Measurements from ENCODE around the gene SEMA3C.

The SEMA3C gene

GRCh38 chr7:80774843-80775242 lies 144.0 kb downstream of the SEMA3C start:
- no peak for DNase-seq

DNA sequence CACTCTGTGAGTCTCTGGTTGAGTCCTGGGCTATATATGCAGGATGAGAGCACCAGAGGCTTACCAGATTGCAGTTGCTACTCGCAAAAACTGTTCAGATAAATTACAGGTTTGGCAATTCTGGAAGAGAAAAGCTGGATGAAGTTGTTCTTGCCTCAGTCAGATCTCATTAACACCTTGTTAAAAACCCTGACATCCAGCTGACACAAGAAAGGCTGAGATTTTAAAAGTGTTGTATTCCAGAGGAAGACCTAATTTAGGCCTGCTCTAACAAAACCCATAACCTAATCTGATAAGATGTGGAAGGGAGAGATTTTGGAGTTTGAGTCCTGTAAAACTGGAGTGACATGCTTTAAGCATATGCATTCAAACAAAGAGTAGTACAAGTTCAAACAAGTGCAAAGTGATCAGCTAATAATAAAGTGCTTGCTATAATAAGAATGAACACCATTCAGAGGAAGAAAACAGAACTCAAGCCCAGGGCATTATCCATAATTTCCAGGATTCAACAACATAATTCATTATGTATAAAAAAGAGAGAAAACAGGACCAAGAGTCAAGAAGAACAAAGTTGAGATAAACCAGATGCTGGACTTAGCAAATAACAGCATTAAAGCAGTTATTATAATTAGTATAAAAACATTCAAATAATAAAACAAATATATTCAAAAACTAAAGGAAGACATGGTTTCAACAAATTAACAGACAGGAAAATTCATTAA lies 144.9 kb downstream of the SEMA3C start:
- no peak for DNase-seq

DNA sequence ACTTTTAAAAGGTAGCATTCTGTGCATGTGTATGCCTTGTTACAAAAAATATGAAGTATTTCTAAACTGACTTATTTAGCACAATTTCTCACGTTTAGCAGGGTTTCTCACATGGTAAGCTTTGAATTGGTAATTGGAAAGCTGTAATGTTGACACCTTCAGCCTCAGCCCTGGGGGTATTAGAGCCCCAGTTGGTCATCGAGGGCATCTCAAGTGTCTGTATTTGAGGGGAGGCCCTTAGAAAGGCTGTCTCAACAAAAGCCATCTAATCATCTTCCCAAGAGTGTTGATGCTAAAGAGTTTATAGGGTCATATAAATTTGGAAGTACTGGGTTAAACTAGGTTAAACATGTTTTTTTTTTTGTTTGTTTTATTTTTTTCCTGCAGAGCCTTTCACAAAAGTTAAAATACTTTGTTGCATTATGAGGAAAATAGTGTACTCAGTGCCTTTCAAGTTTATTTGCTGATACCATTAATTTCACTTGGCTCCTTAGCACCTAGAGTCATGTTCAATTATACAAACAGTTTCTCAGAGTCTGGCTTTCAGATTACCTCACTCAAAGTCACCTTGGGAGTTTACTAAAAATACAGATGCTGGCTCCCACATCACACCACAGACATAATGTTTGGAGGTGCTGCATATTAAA lies 146.4 kb downstream of the SEMA3C start:
- DNase-seq: no peak

- DNase-seq: no peak
Observed at GRCh38 chr7:80771523-80771922, 147.3 kb downstream of the SEMA3C start.

GRCh38 chr7:80770675-80771081 lies 148.2 kb downstream of the SEMA3C start:
- DNase-seq: no peak

DNA sequence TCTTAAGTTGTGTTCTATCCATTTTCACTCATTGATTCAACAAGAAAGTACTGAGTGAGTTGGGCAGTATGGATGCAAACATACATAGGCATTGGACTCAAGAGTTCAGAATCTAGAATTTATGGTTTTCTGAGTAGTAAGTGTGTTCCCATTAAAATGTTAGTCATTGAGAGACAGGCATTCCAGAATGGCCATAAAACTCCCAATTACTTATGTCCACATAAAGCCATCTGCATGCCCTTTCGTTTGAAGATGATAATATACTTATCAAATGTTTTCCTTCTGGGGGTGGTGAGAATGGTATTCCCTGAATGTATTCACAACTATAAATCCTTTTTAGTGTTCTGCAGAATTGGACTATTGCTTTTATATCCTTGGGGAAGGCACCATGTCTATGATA lies 148.8 kb downstream of the SEMA3C start:
- DNase-seq: no peak

GRCh38 chr7:80768756-80769155 lies 150.1 kb downstream of the SEMA3C start:
- DNase-seq: no peak

- DNase-seq: no peak
Observed at GRCh38 chr7:80767654-80768053, 151.2 kb downstream of the SEMA3C start.

DNA sequence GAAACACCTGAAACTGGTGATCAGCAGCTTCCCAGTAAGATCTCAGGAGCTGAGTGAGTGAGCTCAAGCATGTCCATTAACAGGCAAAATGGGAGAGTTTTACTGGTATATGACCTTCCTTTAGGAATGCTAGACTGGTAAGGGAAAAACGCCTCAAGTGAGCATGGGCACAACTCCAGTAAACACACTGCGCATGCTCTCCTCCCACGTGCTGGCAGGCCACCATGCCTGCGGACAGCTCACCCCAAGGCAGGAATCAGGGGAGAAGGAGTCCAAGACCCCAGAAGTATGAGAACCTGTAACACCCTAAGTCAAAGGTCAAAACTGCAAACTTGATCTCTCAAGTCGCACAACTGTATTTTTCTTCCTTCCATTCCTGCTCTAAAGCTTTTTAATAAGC lies 152.1 kb downstream of the SEMA3C start:
- DNase-seq: no peak

- DNase-seq: no peak
Observed at GRCh38 chr7:80764132-80764531, 154.7 kb downstream of the SEMA3C start.

DNA sequence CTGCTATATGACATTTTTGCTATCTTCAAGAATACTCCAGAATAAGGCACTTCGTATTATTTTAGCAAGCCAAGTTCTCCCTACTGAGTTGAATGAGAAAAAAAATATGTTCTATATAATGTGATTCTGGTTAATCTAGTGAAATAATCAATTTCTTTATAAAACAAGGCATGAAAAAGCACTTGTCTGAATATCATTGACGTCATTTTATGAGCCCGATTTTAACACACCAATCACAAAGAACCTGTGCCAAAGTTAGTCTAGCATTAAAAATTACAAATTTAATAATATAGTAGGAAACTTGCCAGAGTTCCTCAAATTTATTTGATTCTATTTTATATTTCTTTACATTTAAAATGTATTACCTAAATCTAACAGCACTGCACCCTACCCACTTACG lies 155.1 kb downstream of the SEMA3C start:
- DNase-seq: no peak

- no peak for DNase-seq
Observed at GRCh38 chr7:80763289-80763688, 155.6 kb downstream of the SEMA3C start.

- DNase-seq: no peak
Observed at GRCh38 chr7:80760292-80760691, 158.6 kb downstream of the SEMA3C start.

DNA sequence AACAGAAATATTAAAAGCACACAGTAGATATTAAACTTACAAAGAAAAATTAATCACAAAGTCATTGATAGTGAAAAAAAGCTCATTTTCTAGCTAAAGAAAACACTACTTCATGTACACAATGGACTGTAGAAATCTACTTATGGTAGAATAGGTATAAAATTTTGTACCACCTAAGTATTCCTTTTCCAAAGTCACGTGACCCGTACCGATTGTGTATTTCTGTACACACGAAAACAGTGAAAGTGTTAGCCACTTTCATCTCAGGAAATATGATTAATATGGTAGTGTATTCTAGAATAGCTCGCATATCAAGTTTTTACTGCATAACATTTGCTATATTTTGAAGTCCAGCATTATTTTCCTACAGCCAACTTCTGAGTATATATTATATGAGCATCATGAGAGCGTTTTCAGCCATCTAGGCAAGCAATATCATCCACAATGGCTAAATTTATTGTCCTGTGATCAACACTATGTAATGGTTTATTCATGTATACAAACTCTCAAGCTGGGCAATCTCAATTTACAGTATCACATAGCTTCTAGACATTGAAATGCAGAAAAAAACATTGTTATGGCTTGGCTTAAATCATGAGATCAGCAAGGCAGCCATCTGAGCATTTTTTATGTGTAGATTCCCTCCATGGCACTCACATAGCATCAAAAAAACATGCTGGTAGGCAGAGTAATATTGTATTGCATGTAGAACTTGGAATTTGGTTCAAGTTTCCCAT lies 165.7 kb downstream of the SEMA3C start:
- DNase-seq: no peak

GRCh38 chr7:80749270-80749669 lies 169.6 kb downstream of the SEMA3C start:
- DNase-seq: no peak

DNA sequence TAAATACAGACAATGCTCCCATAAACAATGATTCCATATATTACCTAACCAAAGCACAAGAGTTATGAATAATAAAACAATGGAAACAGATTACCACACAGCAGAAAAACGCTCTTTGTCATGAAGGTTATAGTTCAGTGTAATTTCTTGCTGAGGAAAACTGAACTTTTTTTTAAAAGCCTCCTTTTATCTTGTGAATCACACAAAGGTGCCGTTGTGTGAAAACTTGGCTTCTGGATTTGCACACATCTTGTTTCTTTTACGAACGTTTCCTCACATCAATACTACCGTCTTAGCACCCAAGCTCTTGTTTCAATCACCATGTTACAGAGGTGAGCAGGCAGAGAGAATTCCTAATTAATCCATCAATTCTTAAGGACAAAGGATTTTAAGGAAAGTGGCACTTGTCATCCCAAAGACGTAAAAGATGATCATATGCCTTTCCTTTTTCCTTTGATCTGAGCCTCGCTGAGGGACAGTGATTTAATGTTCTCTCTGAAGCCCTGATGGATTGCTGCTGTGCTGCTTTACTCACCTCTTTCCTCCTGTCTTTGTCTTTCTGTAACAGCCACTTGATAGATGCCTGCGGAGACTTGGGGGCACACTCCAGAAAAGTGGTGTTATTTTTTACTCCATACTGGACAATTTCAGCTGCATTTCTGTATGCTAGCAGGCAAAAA lies 170.3 kb downstream of the SEMA3C start:
- DNase-seq: no peak

DNA sequence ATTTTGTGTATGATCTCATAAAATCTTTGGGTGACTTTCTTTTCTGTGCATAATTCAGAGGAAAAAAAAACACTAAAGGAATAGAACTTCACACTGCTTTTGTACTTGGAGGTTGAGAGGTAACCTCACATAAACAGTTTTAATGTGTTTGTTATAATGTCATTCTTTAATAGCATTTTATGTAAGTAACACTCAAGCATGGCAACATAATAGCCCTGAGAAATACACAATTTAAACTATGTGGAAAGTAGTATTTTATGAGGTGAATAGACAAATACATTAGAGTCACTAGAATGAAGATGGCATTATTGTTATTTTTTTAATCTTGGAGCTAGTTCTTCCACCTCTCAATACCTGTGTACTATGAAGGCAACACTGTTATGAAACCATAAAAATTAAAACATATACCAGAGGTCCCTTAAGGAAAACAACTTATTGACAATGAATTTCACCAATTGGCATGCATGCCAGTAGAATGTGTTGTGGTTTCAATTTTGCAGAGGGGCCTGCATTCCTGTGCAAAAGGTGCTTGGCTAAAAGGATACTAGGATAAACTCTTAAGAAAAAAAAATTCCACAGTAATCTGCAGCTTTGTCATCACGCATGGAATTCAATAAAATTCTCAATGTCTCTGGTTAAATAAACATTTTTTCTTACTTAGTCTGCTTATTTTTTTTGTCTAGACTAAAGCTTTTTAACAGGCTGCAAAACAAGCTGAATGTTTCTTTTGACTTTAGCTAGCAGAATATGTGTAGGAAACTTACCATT lies 177.9 kb downstream of the SEMA3C start:
- no peak for DNase-seq

GRCh38 chr7:80736371-80737125 lies 182.3 kb downstream of the SEMA3C start:
- DNase-seq: no peak

DNA sequence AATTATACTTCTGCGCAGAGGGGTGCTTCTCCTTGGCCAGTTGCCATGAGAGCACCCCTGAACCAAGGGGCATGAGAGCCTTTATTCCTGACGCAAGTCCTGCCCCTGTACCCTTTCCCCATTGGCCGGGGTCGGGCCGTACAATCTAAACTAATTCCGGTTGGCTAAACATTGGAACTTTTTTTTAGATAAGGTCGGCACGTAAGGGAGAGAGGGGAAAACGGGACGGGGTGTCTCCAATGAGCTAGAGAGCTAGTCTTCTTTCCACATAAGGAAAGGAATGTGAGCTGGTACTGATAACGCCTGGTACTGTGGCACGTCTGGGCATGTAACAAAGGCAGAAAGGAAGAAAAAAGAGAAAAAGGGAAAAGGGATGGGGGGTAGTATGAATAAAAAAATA lies 183.5 kb downstream of the SEMA3C start:
- DNase-seq: no peak

- no peak for DNase-seq
Observed at GRCh38 chr7:80734011-80734410, 184.8 kb downstream of the SEMA3C start.

DNA sequence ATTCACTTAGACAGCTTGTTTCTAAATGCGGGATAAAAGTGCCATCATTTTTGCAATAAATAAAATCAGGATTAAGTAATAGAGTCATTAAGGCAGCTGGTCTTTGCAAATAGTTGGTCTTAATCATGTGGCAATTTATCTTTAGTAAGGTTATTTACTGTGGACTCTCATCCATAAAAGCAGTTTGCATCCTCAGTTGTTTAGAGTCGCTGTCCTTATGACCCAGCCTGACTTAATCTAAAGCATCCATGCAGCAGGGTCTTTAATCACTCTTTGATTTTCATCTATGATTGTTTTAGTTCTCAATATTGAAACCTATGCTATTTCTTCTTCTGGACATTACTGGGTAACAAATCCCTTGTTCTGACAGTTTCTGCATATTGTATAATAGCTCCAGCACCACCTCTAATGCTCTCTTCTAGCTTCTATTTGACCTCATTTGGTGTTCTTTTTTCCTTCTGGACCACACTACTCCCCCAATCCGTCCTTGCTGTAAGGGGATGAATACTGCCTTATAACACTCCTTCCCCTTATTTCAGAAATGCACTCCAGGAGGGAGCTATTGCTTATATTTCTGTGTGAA lies 185.4 kb downstream of the SEMA3C start:
- no peak for DNase-seq

DNA sequence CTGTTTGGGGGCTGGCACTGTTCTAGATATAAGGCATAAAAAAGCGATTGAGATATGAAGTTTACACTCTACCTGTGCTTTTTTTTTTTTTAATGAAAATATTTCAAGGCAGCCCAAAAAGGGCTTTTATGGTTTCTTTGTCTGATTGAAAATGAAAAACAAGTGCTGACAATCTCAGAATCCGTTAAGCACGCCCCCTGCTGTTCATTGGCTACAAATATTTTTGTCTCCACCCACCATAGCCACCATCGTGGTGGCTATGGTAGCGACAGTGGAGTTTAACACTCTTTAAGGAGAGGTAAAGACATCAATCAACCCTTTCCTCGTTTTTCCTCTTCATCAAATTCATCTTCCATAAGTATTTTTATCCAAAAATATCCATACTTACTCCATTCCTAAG lies 186.2 kb downstream of the SEMA3C start:
- no peak for DNase-seq

All from CD4-positive, alpha-beta T cell treated with Interleukin-17A for 1 hour (primary cell).